ENCODE measurements around the gene GUCA2B.

- no peak for TF ChIP-seq CTCF (IDR thresholded peaks at IDR 0.05)
- TF ChIP-seq EP300 (IDR thresholded peaks at IDR 0.05; ENCODE audit: low read depth): no peak
These were observed 24.2 kb upstream of the GUCA2B start for GRCh38 chr1:42128964-42129363.

All from transverse colon (tissue), 3 donors.